HG03378 (cell line): ENCODE results near the gene PHF23.

Experiments used
- ATAC-seq: cut with Tn5 transposase; IDR thresholded peaks from one replicate; pipeline ENCODE4 v1.9.1; 2021; ENCODE audit warnings: mild to moderate bottlenecking, moderate library complexity; ENCODE audit not compliant: unreplicated experiment

PHF23 gene

GRCh38 chr17:7221278-7222092 lies 17.8 kb downstream of the PHF23 start:
- no peak for ATAC-seq

DNA sequence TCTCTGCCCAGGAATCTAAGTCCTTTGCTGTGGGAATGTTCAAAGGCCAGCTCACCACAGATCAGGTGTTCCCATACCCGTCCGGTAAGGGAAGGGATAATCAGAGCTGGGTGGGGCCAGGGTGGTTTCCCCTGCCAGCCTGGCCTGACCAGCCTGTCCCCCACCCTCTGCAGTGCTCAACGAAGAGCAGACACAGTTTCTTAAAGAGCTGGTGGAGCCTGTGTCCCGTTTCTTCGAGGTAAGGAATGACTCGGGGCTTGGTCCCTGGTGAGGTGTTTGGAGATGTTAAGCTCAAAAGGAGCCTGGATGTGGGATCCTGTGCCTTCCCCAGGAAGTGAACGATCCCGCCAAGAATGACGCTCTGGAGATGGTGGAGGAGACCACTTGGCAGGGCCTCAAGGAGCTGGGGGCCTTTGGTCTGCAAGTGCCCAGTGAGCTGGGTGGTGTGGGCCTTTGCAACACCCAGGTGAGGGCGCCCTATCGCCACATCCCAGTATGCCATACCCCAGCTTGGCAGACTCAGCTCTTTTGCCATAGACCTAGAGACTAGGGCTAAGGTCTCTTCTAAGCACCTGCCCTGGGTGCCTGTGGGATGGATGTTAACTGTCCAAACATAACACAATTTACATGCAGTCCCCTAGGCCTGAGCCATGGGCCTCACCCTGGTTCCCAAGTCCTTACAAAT lies 18.5 kb downstream of the PHF23 start:
- no peak for ATAC-seq

DNA sequence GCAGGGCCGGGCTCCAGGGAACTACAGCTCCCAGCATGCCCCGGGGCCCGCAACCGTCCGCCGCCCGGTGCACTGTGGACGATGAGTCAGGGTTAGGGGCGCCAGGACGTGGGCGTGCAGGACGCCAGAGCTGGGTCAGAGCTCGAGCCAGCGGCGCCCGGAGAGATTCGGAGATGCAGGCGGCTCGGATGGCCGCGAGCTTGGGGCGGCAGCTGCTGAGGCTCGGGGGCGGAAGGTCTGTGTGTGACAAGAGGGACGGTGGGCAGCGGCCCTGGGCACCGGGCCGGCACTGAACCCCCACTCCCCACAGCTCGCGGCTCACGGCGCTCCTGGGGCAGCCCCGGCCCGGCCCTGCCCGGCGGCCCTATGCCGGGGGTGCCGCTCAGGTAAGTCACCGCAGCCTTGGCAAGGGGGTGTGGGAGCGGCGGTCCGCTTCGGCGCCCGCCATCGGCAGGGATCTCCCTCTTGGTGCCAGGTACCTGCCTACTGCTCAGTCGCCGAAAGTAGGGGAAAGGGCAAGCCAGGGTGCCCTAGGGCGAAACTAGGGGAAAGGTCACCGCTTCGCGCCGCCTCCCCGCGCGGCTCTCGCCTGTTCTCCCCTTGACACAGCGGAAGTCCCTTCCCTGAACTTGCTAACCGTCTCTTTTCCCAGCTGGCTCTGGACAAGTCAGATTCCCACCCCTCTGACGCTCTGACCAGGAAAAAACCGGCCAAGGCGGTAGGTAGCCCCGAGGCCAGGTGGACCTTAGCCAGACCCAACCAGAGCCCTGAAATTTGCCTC lies 19.3 kb downstream of the PHF23 start, which contains the start of the genes ACADVL and DLG4:
ACADVL (plus strand) TSS at position 127 of the 781 bp plus-strand sequence; CDS start at position 174, 47 bp downstream.
DLG4 (minus strand) TSS at position 25 of the 781 bp plus-strand sequence.
- no peak for ATAC-seq

DNA sequence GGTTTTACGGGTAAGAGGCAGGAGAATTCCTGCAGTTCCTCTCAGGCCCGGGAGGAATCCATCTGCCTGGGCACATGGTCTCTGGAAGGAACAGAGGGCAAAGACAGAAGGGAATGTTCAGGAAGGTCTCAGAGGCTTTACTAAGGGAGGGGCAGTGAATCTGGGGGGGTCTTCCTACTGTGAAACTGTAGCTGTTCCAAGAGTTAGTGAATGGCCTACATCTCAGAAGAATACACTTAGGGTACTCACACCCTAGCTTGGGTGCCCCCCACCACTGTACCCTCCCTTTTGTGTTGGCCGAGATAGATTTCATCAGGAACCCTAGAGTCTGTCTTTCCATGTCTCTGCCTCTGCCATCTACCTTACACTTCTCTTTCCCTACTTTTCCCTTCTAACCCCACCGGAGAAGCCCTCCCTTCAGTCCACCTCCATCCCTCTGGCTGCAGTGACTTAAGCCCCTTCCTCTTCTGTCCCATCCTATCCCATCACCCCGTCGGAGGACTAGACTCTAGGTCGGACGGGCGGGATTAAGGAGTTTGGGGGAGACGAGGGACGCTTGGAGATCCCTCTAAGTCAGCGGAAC lies 19.9 kb downstream of the PHF23 start:
- ATAC-seq, result no peak

DNA sequence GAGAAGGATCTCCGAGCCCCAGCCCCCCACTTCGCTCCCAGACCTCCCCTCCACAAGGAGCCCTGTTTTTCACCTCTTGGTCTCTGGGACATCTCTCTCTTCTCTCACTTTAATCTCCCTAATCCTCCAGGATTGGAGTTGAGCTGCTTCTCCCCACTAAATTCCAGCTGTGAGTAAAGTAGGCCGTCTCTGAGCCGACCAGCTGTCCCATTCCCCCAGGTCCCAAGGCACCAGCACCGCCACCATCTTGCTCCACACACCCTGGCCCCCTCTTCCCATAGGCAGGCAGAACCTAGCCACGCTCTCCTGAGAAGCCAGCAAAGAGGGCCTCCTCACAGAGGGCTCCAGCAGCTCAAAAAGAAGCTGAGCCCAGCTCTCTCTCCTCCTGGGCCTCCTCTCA lies 20.5 kb downstream of the PHF23 start:
- ATAC-seq, result no peak

DNA sequence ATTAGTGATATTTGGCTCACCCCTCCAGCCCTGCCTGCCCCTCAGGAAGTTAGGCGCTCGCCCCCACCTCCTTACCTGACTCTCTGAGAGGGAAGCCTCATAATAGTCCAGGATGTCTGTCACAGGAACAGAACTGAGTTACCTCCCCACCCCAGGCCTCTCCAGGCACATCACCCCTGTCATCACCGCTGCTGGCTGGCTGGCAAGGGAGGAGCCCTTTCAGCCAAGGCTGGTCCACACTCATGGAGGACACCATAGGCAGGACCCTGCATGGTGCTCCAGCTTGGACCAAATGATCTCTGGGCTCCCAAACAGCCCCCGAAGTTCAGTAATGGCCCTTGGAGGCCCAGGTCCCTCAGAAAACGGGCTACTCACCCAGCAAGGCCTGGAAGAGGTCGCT lies 21.1 kb downstream of the PHF23 start:
- ATAC-seq, result no peak

GRCh38 chr17:7217113-7217987 lies 21.9 kb downstream of the PHF23 start:
- ATAC-seq, result no peak

DNA sequence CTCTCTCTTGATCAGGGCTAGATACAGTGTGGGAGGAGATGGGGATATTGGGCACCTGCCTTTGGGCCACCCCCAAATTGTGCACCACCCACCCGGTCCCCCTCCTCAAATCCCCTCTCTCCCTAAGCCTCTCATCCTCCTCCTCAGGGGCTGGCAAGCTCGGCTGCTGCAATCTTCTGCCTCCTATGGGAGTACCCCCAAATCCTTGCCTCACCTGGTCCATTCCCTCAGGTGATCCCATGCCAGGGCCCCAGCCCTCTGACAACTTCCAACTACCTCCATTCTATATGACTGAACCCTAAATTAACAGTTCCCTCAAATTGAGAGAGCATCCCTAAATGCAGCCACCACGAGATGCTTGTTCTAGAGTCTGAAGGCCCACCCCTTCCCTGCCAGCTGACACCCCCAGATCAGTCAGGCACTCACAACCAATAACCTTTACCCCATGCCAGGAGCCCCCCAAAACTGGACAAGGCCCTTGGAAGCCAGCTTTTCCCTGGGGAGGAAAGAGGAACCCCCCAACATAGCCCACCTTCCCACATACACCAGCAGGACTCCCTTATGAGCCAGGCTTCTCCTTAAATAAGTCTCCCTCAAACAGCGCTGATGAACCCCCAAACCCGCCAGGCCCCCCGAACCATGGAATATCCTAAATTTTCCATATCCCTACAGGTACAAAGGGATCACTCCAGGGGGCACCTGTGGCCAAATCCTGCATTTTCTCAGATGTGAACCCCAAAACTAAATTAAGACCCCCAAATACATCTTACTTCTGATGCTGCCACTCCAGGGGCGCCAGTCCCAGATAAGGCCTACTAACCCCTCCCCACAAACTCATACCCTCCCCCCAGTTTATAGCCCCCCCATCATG lies 22.8 kb downstream of the PHF23 start:
- no peak for ATAC-seq

DNA sequence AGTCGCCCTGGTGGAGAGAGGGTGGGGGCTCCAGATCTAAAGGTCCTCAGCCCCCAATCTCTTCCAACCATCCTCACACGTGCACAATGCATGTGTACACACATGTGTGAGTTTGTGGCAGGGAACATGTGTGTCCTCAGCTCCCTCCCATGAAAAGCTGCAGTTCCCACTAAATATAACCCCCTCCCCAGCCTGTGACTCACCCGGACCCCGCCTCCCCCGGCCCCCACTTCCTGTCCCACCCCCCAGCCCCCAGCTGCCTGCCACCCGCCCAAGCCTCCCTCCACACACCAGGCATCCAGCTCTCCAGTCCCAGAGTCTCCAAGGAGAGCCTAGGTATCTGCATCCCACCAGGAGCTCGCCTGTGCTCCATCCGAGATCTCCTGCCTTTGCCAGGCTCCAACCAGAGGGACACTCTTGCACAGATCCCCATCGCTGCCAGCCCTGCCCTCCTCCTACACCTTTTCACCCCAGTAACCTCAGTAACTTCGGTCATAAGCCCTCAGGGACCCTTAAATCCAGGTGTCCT lies 23.5 kb downstream of the PHF23 start:
- ATAC-seq, result no peak

DNA sequence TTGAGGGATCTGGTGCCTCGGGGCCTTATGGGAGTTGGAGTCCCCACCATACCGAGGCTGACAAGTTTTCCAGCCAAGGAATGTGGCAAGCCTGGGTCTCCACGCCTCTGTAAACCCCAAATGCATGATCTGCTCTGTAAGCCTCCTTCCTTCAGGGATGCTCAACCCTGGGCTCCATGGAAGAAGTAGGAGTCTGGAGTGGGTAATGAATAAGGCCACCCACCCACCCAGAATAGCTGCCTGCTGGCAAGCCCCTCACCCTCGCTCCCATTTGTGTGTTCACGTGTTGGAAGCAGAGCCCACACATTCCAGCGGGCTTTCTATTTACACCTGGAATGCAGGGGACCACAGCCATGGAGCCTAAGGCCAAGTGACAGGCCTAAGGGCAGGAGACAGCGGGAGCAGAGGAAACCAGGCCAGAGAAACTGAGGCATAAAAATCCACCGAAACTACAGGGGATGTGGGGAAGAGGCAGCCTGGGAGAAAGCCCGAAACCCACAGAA lies 24.1 kb downstream of the PHF23 start:
- no peak for ATAC-seq

DNA sequence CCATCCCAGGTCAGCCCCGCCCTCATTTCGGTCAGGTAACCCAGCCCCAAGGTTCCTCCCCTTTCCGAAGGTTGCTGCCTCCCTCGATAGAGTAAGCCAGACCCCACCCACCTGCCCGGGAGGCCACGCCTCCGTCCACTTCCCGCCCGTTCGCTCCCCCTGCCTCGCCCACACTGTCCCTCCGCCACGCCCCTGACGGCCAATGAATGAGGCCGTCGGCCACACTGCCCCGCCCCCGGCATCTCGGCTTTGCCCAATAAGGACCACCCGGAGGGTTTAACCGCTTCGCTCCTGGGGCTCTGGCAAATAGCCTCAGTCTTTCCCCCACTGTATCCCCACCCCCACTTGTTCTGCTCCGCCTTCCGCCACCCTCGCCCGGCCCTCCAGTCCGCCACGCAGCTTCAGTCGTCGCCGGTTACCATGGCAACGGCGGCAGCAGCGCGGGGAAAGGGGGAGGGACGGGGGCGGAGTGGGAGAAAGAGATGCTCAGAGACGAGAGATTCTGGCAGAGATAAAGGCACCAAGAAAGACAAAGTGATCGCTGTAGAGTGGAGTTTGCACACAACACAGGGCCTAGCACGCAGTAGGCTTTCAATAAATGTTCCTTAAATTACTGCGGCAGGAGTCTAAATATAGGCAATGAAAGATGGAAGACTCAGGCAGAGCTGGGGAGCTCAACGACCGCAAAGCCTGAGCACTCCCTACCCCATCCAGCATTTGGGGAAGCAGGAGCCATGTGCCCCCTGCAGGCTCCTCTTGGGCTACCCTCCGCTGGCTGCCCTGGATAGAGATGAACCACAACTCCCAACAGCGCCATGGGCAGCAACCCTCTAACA lies 24.7 kb downstream of the PHF23 start:
- peak; percentile 49 for ATAC-seq

DNA sequence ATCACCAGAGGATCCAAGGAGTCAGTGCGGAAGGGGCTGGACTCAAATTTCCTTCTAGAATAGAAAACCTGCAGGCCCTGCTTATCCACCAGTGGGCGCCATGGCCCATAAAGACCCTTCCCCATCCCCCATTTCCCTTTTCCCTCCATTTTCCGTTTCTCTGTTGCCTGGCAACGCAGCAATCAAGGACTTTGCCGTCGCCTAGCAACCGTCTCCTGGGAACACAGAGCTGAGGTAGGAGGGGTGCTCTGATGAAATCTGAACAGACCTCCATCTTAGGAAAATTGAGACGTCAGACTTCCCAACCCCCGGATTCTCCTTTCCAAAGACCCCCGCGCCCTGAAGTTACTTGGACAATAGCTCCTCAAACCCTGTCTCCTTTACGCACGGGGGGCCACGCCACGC lies 25.4 kb downstream of the PHF23 start:
- ATAC-seq, result peak; percentile 10

- ATAC-seq, result no peak
These were observed 27.6 kb downstream of the PHF23 start for GRCh38 chr17:7211491-7212273.

- ATAC-seq, result no peak
These were observed 30.4 kb downstream of the PHF23 start for GRCh38 chr17:7208754-7209460.

- ATAC-seq, result no peak
These were observed 31.2 kb downstream of the PHF23 start for GRCh38 chr17:7208027-7208571.
